Trophoblast cell (in vitro differentiated cells and primary cell): ENCODE results near the gene PSG3.
"Not testable (repeated sequence)": the region's sequence is repeated elsewhere in the genome, so short reads cannot be mapped to it uniquely, and the experiment has no call there.

Source experiments
- DNase-seq, 2 donors: peaks; one replicate each; pipeline ENCODE4 v3.0.0-alpha.2; 2016
- H2AFZ ChIP-seq: 2 replicates; pipeline ENCODE4 v1.6.1; 2013; ENCODE audit warnings: low read length, moderate library complexity, mild to moderate bottlenecking; ENCODE audit not compliant: insufficient read depth, poor library complexity
- H2AK5ac ChIP-seq: 2 replicates; pipeline ENCODE4 v1.6.1; 2013; ENCODE audit warnings: mild to moderate bottlenecking, low read length
- H2BK120ac ChIP-seq: 2 replicates; pipeline ENCODE4 v1.6.1; 2013; ENCODE audit warnings: low read length, mild to moderate bottlenecking, moderate library complexity; ENCODE audit not compliant: insufficient read depth, poor library complexity
- H2BK12ac ChIP-seq: 2 replicates; pipeline ENCODE4 v1.6.1; 2013; ENCODE audit warnings: mild to moderate bottlenecking, low read length, moderate library complexity
- H2BK5ac ChIP-seq: 2 replicates; pipeline ENCODE4 v1.6.1; 2013; ENCODE audit warnings: low read length, low read depth, moderate library complexity, mild to moderate bottlenecking; ENCODE audit not compliant: poor library complexity
- H3K14ac ChIP-seq: 2 replicates; pipeline ENCODE4 v1.6.1; 2013; ENCODE audit warnings: mild to moderate bottlenecking, low read length
- H3K18ac ChIP-seq: 2 replicates; pipeline ENCODE4 v1.6.1; 2013; ENCODE audit warnings: mild to moderate bottlenecking, low read length
- H3K23ac ChIP-seq: 2 replicates; pipeline ENCODE4 v1.6.1; 2013; ENCODE audit warnings: low read length
- H3K27ac ChIP-seq: 2 replicates; pipeline ENCODE4 v1.5.1; 2013; ENCODE audit warnings: low read depth, mild to moderate bottlenecking, inconsistent platforms, low read length, moderate library complexity
- H3K27me3 ChIP-seq: 2 replicates; pipeline ENCODE4 v1.6.1; 2013; ENCODE audit warnings: inconsistent platforms, mild to moderate bottlenecking, low read length, moderate library complexity; ENCODE audit not compliant: insufficient read depth
- H3K36me3 ChIP-seq, 2 experiments: 1 replicate in 1 of 2; 2 replicates in 1 of 2; pipeline ENCODE4 v1.6.1; 2013; ENCODE audit warnings: low read length in 2 of 2, mild to moderate bottlenecking in 2 of 2, moderate library complexity in 1 of 2; ENCODE audit not compliant: insufficient read depth in 2 of 2, control insufficient read depth in 1 of 2
- H3K4ac ChIP-seq: 2 replicates; pipeline ENCODE4 v1.6.1; 2013; ENCODE audit warnings: low read depth, mild to moderate bottlenecking, low read length, moderate library complexity
- H3K4me1 ChIP-seq, 2 experiments: 1 replicate in 1 of 2; 2 replicates in 1 of 2; pipeline ENCODE4 v1.6.1; 2013; ENCODE audit warnings: low read length in 2 of 2, mild to moderate bottlenecking in 2 of 2, moderate library complexity in 1 of 2; ENCODE audit not compliant: insufficient read depth in 2 of 2, control insufficient read depth in 1 of 2
- H3K4me2 ChIP-seq: 2 replicates; pipeline ENCODE4 v1.6.1; 2013; ENCODE audit warnings: inconsistent platforms, mild to moderate bottlenecking, low read length, moderate library complexity
- H3K4me3 ChIP-seq: 2 replicates; pipeline ENCODE4 v1.5.1; 2013; ENCODE audit warnings: mild to moderate bottlenecking, low read depth, low read length, inconsistent platforms
- H3K79me1 ChIP-seq: one replicate; pipeline ENCODE4 v1.6.1; 2013; ENCODE audit warnings: low read length
- H3K79me2 ChIP-seq: 2 replicates; pipeline ENCODE4 v1.6.1; 2013; ENCODE audit warnings: low read length, mild to moderate bottlenecking; ENCODE audit not compliant: control insufficient read depth, insufficient read depth, poor library complexity
- H3K9ac ChIP-seq: 2 replicates; pipeline ENCODE4 v1.6.1; 2013; ENCODE audit warnings: mild to moderate bottlenecking, low read length
- H3K9me3 ChIP-seq: 2 replicates; pipeline ENCODE4 v1.6.1; 2013; ENCODE audit warnings: low read depth, mild to moderate bottlenecking, control low read depth, inconsistent platforms, low read length; ENCODE audit not compliant: insufficient read depth
- H4K12ac ChIP-seq: 2 replicates; pipeline ENCODE4 v1.6.1; 2013; ENCODE audit warnings: low read depth, mild to moderate bottlenecking, low read length, moderate library complexity
- H4K8ac ChIP-seq: 2 replicates; pipeline ENCODE4 v1.6.1; 2013; ENCODE audit warnings: low read depth, mild to moderate bottlenecking, low read length, moderate library complexity
- H4K91ac ChIP-seq: one replicate; pipeline ENCODE4 v1.6.1; 2013; ENCODE audit warnings: low read depth, mild to moderate bottlenecking, low read length, moderate library complexity
- WGBS: extraction: QIAGEN DNeasy Blood & Tissue Kit; methylation state at CpG from one replicate; pipeline ENCODE4 v1.1.7; 2013; ENCODE audit warnings: missing lambda C conversion rate; ENCODE audit not compliant: insufficient read length, insufficient coverage; ENCODE audit errors: extremely low coverage; 5-methylcytosine and 5-hydroxymethylcytosine counted together

The PSG3 gene

GRCh38 chr19:42774510-42775158, 34.4 kb upstream of the PSG3 start:
- WGBS: no CpG with 5 or more reads among the region's 21 CpGs
- not testable (repeated sequence) for H3K4me2 ChIP-seq, H3K36me3 ChIP-seq, H3K79me2 ChIP-seq, H4K91ac ChIP-seq, H3K79me1 ChIP-seq, H2BK5ac ChIP-seq, H3K4me3 ChIP-seq, H4K8ac ChIP-seq, H3K4ac ChIP-seq, H2AK5ac ChIP-seq, H3K23ac ChIP-seq, H3K18ac ChIP-seq, H2AFZ ChIP-seq, H3K14ac ChIP-seq, H3K9ac ChIP-seq, H3K27me3 ChIP-seq, H3K27ac ChIP-seq, H4K12ac ChIP-seq, H2BK120ac ChIP-seq, DNase-seq, H3K4me1 ChIP-seq, H2BK12ac ChIP-seq
- peaks cover 13% of the 10 kb centered on the region for H3K9me3 ChIP-seq

GRCh38 chr19:42767319-42767718, 27.0 kb upstream of the PSG3 start:
- not testable (repeated sequence) for DNase-seq, H3K27ac ChIP-seq, H2BK120ac ChIP-seq, H2AFZ ChIP-seq, H3K9ac ChIP-seq, H2AK5ac ChIP-seq, H3K4me2 ChIP-seq, H3K18ac ChIP-seq, H2BK12ac ChIP-seq, H3K79me1 ChIP-seq, H4K91ac ChIP-seq, H2BK5ac ChIP-seq, H3K36me3 ChIP-seq, H3K27me3 ChIP-seq, H3K79me2 ChIP-seq, H3K4ac ChIP-seq, H3K4me1 ChIP-seq, H4K8ac ChIP-seq, H3K4me3 ChIP-seq, H3K14ac ChIP-seq, H3K23ac ChIP-seq, H4K12ac ChIP-seq
- no CpG with 5 or more reads among the region's 8 CpGs for WGBS
- H3K9me3 ChIP-seq: peaks cover 25% of the 10 kb centered on the region

GRCh38 chr19:42766871-42767270, 26.6 kb upstream of the PSG3 start:
- not testable (repeated sequence) for H3K27ac ChIP-seq, H3K23ac ChIP-seq, H3K4ac ChIP-seq, H3K9ac ChIP-seq, H3K79me1 ChIP-seq, H4K12ac ChIP-seq, H3K4me2 ChIP-seq, H3K36me3 ChIP-seq, H4K91ac ChIP-seq, H3K27me3 ChIP-seq, H3K18ac ChIP-seq, H3K4me1 ChIP-seq, H2AFZ ChIP-seq, H4K8ac ChIP-seq, H2BK12ac ChIP-seq, H3K79me2 ChIP-seq, H2AK5ac ChIP-seq, H2BK120ac ChIP-seq, H2BK5ac ChIP-seq, DNase-seq, H3K4me3 ChIP-seq, H3K14ac ChIP-seq
- H3K9me3 ChIP-seq: peaks cover 25% of the 10 kb centered on the region
- no CpG with 5 or more reads among the region's 12 CpGs for WGBS

GRCh38 chr19:42764836-42765235, 24.6 kb upstream of the PSG3 start:
- no CpG with 5 or more reads among the region's 3 CpGs for WGBS
- H3K27me3 ChIP-seq: no peaks in the 10 kb centered on the region
- H4K8ac ChIP-seq: no peak overlapping the region
- no peaks in the 10 kb centered on the region for H3K4me1 ChIP-seq
- no peak overlapping the region for H3K27ac ChIP-seq
- H4K91ac ChIP-seq: no peak overlapping the region
- H3K9me3 ChIP-seq: peaks cover 29% of the 10 kb centered on the region
- no peaks in the 10 kb centered on the region for H3K36me3 ChIP-seq
- no peak overlapping the region for H4K12ac ChIP-seq
- no peak for DNase-seq
- H3K18ac ChIP-seq: no peak overlapping the region
- H3K23ac ChIP-seq: no peak overlapping the region
- H3K4me3 ChIP-seq: no peak overlapping the region
- no peak overlapping the region for H3K9ac ChIP-seq
- no peak overlapping the region for H2BK12ac ChIP-seq
- H2AK5ac ChIP-seq: no peak overlapping the region
- no peaks in the 10 kb centered on the region for H3K79me2 ChIP-seq
- H3K4me2 ChIP-seq: no peak overlapping the region
- H2AFZ ChIP-seq: no peak overlapping the region
- no peak overlapping the region for H3K4ac ChIP-seq
- H2BK5ac ChIP-seq: no peak overlapping the region
- no peaks in the 10 kb centered on the region for H3K79me1 ChIP-seq
- H3K14ac ChIP-seq: no peak overlapping the region
- no peak overlapping the region for H2BK120ac ChIP-seq
